ENCODE measurements around the gene ITGB6.

Gene ITGB6

GRCh38 chr2:160221391-160222276 lies 21.6 kb upstream of the ITGB6 start:
- no peak for DNase-seq

- DNase-seq = no peak
These were observed 20.5 kb upstream of the ITGB6 start for GRCh38 chr2:160220545-160221009.

GRCh38 chr2:160220026-160220425 lies 20.0 kb upstream of the ITGB6 start:
- no peak for DNase-seq

GRCh38 chr2:160214461-160215445 lies 14.7 kb upstream of the ITGB6 start:
- DNase-seq = no peak

- no peak for DNase-seq
These were observed 13.4 kb upstream of the ITGB6 start for GRCh38 chr2:160213511-160213910.

GRCh38 chr2:160210599-160211138 lies 10.6 kb upstream of the ITGB6 start:
- peak; percentile 62 for DNase-seq

- no peak for DNase-seq
These were observed 9.4 kb upstream of the ITGB6 start for GRCh38 chr2:160209516-160209856.

GRCh38 chr2:160208655-160209515 lies 8.8 kb upstream of the ITGB6 start:
- DNase-seq = no peak

GRCh38 chr2:160207804-160208654 lies 8.0 kb upstream of the ITGB6 start:
- no peak for DNase-seq

- no peak for DNase-seq
These were observed 7.2 kb upstream of the ITGB6 start for GRCh38 chr2:160207271-160207670.

GRCh38 chr2:160206436-160206835 lies 6.4 kb upstream of the ITGB6 start:
- no peak for DNase-seq

GRCh38 chr2:160205505-160205904 lies 5.4 kb upstream of the ITGB6 start:
- no peak for DNase-seq

GRCh38 chr2:160203422-160203821 lies 3.4 kb upstream of the ITGB6 start:
- no peak for DNase-seq

GRCh38 chr2:160203007-160203406 lies 2.9 kb upstream of the ITGB6 start:
- DNase-seq = no peak

- DNase-seq = no peak
These were observed 1.9 kb upstream of the ITGB6 start for GRCh38 chr2:160201849-160202539.

- DNase-seq = no peak
These were observed 849 bp upstream of the ITGB6 start for GRCh38 chr2:160200921-160201320.

- no peak for DNase-seq
These were observed 1.0 kb downstream of the ITGB6 start for GRCh38 chr2:160199053-160199452.

GRCh38 chr2:160197587-160197986 lies 2.5 kb downstream of the ITGB6 start:
- peak; percentile 3 for DNase-seq

GRCh38 chr2:160194946-160195345 lies 5.1 kb downstream of the ITGB6 start:
- no peak for DNase-seq

- DNase-seq = no peak
These were observed 5.7 kb downstream of the ITGB6 start for GRCh38 chr2:160194351-160194750.

Measured in CD4-positive, alpha-beta T cell treated with Interleukin-17A for 1 hour (primary cell).